H1 (cell line): ENCODE results near the gene CADM2. TPM values are rescaled to one million over a fixed set of nuclear protein-coding genes. Genes with fewer than 3 reads are reported as not detected.

Experiments
- CTCF ChIA-PET: fragments of 300-600 bp; sonication (Branson Sonifier 250); formaldehyde crosslinking; loops from one replicate; lab custom pipeline; 2021; ENCODE audit not compliant: partially characterized antibody; lab: Charles Lee
- POLR2A ChIA-PET: fragments of 300-600 bp; sonication (Branson Sonifier 250); formaldehyde crosslinking; loops from one replicate; lab custom pipeline; 2021; ENCODE audit warnings: inconsistent platforms; ENCODE audit not compliant: partially characterized antibody; lab: Charles Lee
- DNase-seq, 2 experiments: peaks; one replicate each; pipeline versions ENCODE4 v3.0.0 to v3.0.0-alpha.2; 2010 to 2022; ENCODE audit warnings: low spot score in 2 of 2, low read depth in 1 of 2, mixed read lengths in 1 of 2
- FAIRE-seq: peaks from 2 replicates; lab custom pipeline; 2011; peaks lifted over from hg19 to GRCh38; lab: Jason Lieb, UNC
- H2AFZ ChIP-seq: 2 replicates; pipeline ENCODE4 v1.8.1; 2012; ENCODE audit warnings: low read length, inconsistent platforms
- H2AK5ac ChIP-seq: 2 replicates; pipeline ENCODE4 v1.6.1; 2013; ENCODE audit warnings: low read depth, low read length
- H2BK120ac ChIP-seq: replicated peaks from 2 replicates; pipeline ENCODE3; 2013; ENCODE audit warnings: low read depth, low read length, inconsistent platforms
- H2BK12ac ChIP-seq: 2 replicates; pipeline ENCODE4 v1.6.1; 2013; ENCODE audit warnings: low read depth, low read length
- H2BK15ac ChIP-seq: 2 replicates; pipeline ENCODE4 v1.6.1; 2013; ENCODE audit warnings: low read length
- H2BK20ac ChIP-seq: 2 replicates; pipeline ENCODE4 v1.6.1; 2013; ENCODE audit warnings: low read length
- H2BK5ac ChIP-seq: 2 replicates; pipeline ENCODE4 v1.6.1; 2013; ENCODE audit warnings: low read depth, low read length
- H3K14ac ChIP-seq: 2 replicates; pipeline ENCODE4 v1.6.1; 2013; ENCODE audit warnings: inconsistent platforms; ENCODE audit not compliant: insufficient read length
- H3K18ac ChIP-seq: 2 replicates; pipeline ENCODE4 v1.6.1; 2013; ENCODE audit warnings: low read length; ENCODE audit errors: extremely low read depth
- H3K23ac ChIP-seq: 2 replicates; pipeline ENCODE4 v1.6.1; 2013; ENCODE audit warnings: inconsistent platforms; ENCODE audit not compliant: insufficient read length
- H3K23me2 ChIP-seq: 2 replicates; pipeline ENCODE4 v1.6.1; 2013; ENCODE audit warnings: low read depth, low read length
- H3K27ac ChIP-seq: 2 replicates; pipeline ENCODE4 v1.6.1; 2011; ENCODE audit warnings: low read depth, low read length, inconsistent platforms
- H3K27me3 ChIP-seq, 4 experiments: replicated peaks in 1 of 4; 1 replicate in 1 of 4; 2 replicates in 3 of 4; pipeline versions ENCODE4 v1.6.1 to v1.8.1; 2011 to 2013; ENCODE audit warnings: low read length in 3 of 4, mild to moderate bottlenecking in 3 of 4, inconsistent platforms in 2 of 4, mixed read lengths in 2 of 4, moderate library complexity in 1 of 4; ENCODE audit not compliant: control insufficient read depth in 3 of 4, insufficient read depth in 3 of 4; ENCODE audit errors: extremely low read depth in 1 of 4
- H3K36me3 ChIP-seq, 4 experiments: 2 replicates each; pipeline versions ENCODE4 v1.6.1 to v1.8.1; 2011 to 2013; ENCODE audit warnings: mild to moderate bottlenecking in 4 of 4, low read length in 3 of 4, moderate library complexity in 2 of 4, control low read depth in 1 of 4, inconsistent platforms in 1 of 4; ENCODE audit not compliant: insufficient read depth in 4 of 4, control insufficient read depth in 2 of 4
- H3K4ac ChIP-seq: replicated peaks from 2 replicates; pipeline ENCODE3; 2013; ENCODE audit warnings: low read length, low read depth, mixed read lengths, inconsistent platforms; ENCODE audit not compliant: insufficient read length
- H3K4me1 ChIP-seq, 4 experiments: replicated peaks in 1 of 4; 1 replicate in 1 of 4; 2 replicates in 3 of 4; pipeline versions ENCODE4 v1.6.1 to v1.8.1; 2011 to 2013; ENCODE audit warnings: low read length in 3 of 4, inconsistent platforms in 2 of 4, mixed read lengths in 1 of 4; ENCODE audit not compliant: insufficient read depth in 4 of 4, control insufficient read depth in 3 of 4
- H3K4me2 ChIP-seq, 2 experiments: 2 replicates each; pipeline versions ENCODE4 v1.6.1 to v1.8.1; 2011 to 2013; ENCODE audit warnings: low read depth in 2 of 2, low read length in 2 of 2, control low read depth in 1 of 2, inconsistent platforms in 1 of 2, mild to moderate bottlenecking in 1 of 2; ENCODE audit not compliant: insufficient read depth in 1 of 2
- H3K4me3 ChIP-seq, 4 experiments: fragments of 200-600, 300-600 bp in 1 of 4; sonication (generic), shearing (Covaris generic), sonication (Bioruptor Twin) in 1 of 4; 2 replicates each; pipeline versions ENCODE4 v1.5.1 to v1.8.1; 2011 to 2016; ENCODE audit warnings: low read length in 4 of 4, low read depth in 3 of 4, control low read depth in 2 of 4, inconsistent platforms in 2 of 4, mild to moderate bottlenecking in 2 of 4, mixed read lengths in 1 of 4, moderate library complexity in 1 of 4; ENCODE audit not compliant: insufficient read depth in 2 of 4; ENCODE audit errors: extremely low read depth in 1 of 4
- H3K56ac ChIP-seq: replicated peaks from 2 replicates; pipeline ENCODE3; 2013; ENCODE audit warnings: low read depth, mild to moderate bottlenecking, mixed read lengths, low read length, inconsistent platforms; ENCODE audit not compliant: insufficient read length
- H3K79me1 ChIP-seq: 2 replicates; pipeline ENCODE4 v1.6.1; 2013; ENCODE audit warnings: low read depth, low read length, control low read depth
- H3K79me2 ChIP-seq, 2 experiments: 2 replicates each; pipeline versions ENCODE4 v1.6.1 to v1.8.1; 2012 to 2013; ENCODE audit warnings: low read length in 2 of 2, mild to moderate bottlenecking in 2 of 2, inconsistent platforms in 1 of 2; ENCODE audit not compliant: insufficient read depth in 2 of 2, control insufficient read depth in 1 of 2
- H3K9ac ChIP-seq, 4 experiments: replicated peaks in 1 of 4; 1 replicate in 1 of 4; 2 replicates in 3 of 4; pipeline versions ENCODE4 v1.6.1 to v1.8.1; 2011 to 2013; ENCODE audit warnings: low read depth in 3 of 4, low read length in 3 of 4, control low read depth in 2 of 4, mild to moderate bottlenecking in 2 of 4, moderate library complexity in 2 of 4, inconsistent platforms in 1 of 4; ENCODE audit errors: extremely low read depth in 1 of 4
- H3K9me3 ChIP-seq, 2 experiments: 2 replicates each; pipeline versions ENCODE4 v1.6.1 to v1.8.1; 2012 to 2013; ENCODE audit warnings: mild to moderate bottlenecking in 2 of 2, moderate library complexity in 2 of 2, control low read depth in 1 of 2, inconsistent platforms in 1 of 2, low read depth in 1 of 2, low read length in 1 of 2, mixed read lengths in 1 of 2; ENCODE audit not compliant: insufficient read depth in 2 of 2
- H4K20me1 ChIP-seq, 2 experiments: replicated peaks in 1 of 2; 2 replicates each; pipeline versions ENCODE3 to v1.8.1; 2011 to 2013; ENCODE audit warnings: inconsistent platforms in 2 of 2, low read length in 2 of 2, mild to moderate bottlenecking in 1 of 2; ENCODE audit not compliant: insufficient read depth in 2 of 2, control insufficient read depth in 1 of 2
- H4K5ac ChIP-seq: 2 replicates; pipeline ENCODE4 v1.6.1; 2013; ENCODE audit warnings: low read length, low read depth, mixed read lengths, inconsistent platforms; ENCODE audit not compliant: insufficient read length
- H4K8ac ChIP-seq: 2 replicates; pipeline ENCODE4 v1.8.0; 2013; ENCODE audit warnings: mild to moderate bottlenecking, moderate library complexity, low read length, inconsistent platforms; ENCODE audit not compliant: insufficient read depth; ENCODE audit errors: extremely low read depth
- H4K91ac ChIP-seq: replicated peaks from 2 replicates; pipeline ENCODE3; 2013; ENCODE audit warnings: low read length, mixed read lengths, inconsistent platforms; ENCODE audit not compliant: insufficient read length
- CHD1 ChIP-seq: IDR thresholded peaks from 2 replicates; pipeline ENCODE4 v1.6.1; 2012; ENCODE audit warnings: low read depth, low read length, improper control_type of control experiment
- JUND ChIP-seq: IDR thresholded peaks from 2 replicates; pipeline ENCODE4 v1.6.1; 2011; ENCODE audit warnings: mild to moderate bottlenecking, improper control_type of control experiment, low read length
- NANOG ChIP-seq: IDR thresholded peaks from 2 replicates; pipeline ENCODE4 v1.6.1; 2011; ENCODE audit warnings: low read length, low read depth, mild to moderate bottlenecking, inconsistent platforms; ENCODE audit not compliant: insufficient read depth, poor library complexity, severe bottlenecking
- PHF8 ChIP-seq: fragments of 200-600 bp; sonication (generic); conservative IDR thresholded peaks from 2 replicates; pipeline ENCODE4 v1.7.1; 2012; ENCODE audit warnings: low read depth, mild to moderate bottlenecking, inconsistent platforms, low read length, moderate library complexity
- POLR2AphosphoS5 ChIP-seq: IDR thresholded peaks from 2 replicates; pipeline ENCODE4 v1.6.1; 2011; ENCODE audit warnings: low read depth, low read length
- SAP30 ChIP-seq: fragments of 300-600 bp; sonication (generic); IDR thresholded peaks from 2 replicates; pipeline ENCODE4 v1.7.1; 2012; ENCODE audit warnings: low read length, moderate library complexity, mild to moderate bottlenecking, inconsistent platforms; ENCODE audit not compliant: insufficient read depth, insufficient replicate concordance
- SIRT6 ChIP-seq: IDR thresholded peaks from one replicate; pipeline ENCODE4 v1.7.1; 2012; ENCODE audit warnings: low read length, inconsistent platforms
- TCF12 ChIP-seq: IDR thresholded peaks from 2 replicates; pipeline ENCODE4 v1.6.1; 2011; ENCODE audit warnings: low read depth, mild to moderate bottlenecking, low read length
- WGBS, 2 experiments: shearing (Covaris generic) in 1 of 2; methylation state at CpG; one replicate each; pipeline versions ENCODE4 v1.1.6 to v1.1.7; 2013 to 2015; ENCODE audit warnings: low lambda C conversion rate in 2 of 2, mixed read lengths in 2 of 2, inconsistent platforms in 1 of 2, low coverage in 1 of 2, missing lambda C conversion rate in 1 of 2; ENCODE audit not compliant: insufficient replicate concordance in 2 of 2, insufficient coverage in 1 of 2, insufficient read length in 1 of 2; ENCODE audit errors: extremely low coverage in 1 of 2, missing lambda C conversion rate in 1 of 2; 5-methylcytosine and 5-hydroxymethylcytosine counted together
- polyA plus RNA-seq, 7 experiments: library from polyadenylated mRNA; depleted of rRNA in 3 of 7; stranded (reverse) in 5 of 7; unstranded in 2 of 7; fragments of >200 nt in 5 of 7; fragments of 200-250 nt in 2 of 7; gene quantifications; 1 replicate in 5 of 7; 2 replicates in 1 of 7; 4 replicates in 1 of 7; pipeline versions ENCODE4 v1.2.1 to v1.2.3, GENCODE V29; 2011 to 2013; ENCODE audit warnings: missing spikeins in 2 of 7, mixed read lengths in 2 of 7
- total RNA-seq: library from RNA; stranded (reverse); fragmentation: NEBNext Ultra II Directional; extraction: Animal tissue kit (Norgen Biotek cat#: 25700); gene quantifications from 2 replicates; pipeline ENCODE4 v1.2.1, GENCODE V29; 2021

The CADM2 gene
- total and polyA plus RNA-seq, 2 of the 8 experiments (the other 6 are each of a cell fraction or from before 2014, with no cell fraction given): 14.9 to 20.9 TPM

GRCh38 chr3:85594676-85595075 lies 635.9 kb downstream of the CADM2 start:
- no peak for FAIRE-seq
- H2BK20ac ChIP-seq: no peak overlapping the region

More at GRCh38 chr3:85594676-85595075, 635.9 kb downstream of the CADM2 start:
- Histone ChIP-seq H4K8ac (no peak overlapping the region), H3K4me1 (no peaks in the 10 kb centered on the region), H3K27me3 (no peaks in the 10 kb centered on the region), H3K4me3 (no peak overlapping the region), H2AK5ac (no peak overlapping the region), H3K79me2 (no peaks in the 10 kb centered on the region), H2BK120ac (no peak overlapping the region), H3K9me3 (no peaks in the 10 kb centered on the region), H4K91ac (no peak overlapping the region), H2BK12ac (no peak overlapping the region), H3K4ac (no peak overlapping the region), H3K9ac (no peak overlapping the region), H3K23ac (no peak overlapping the region), H3K27ac (no peak overlapping the region), H4K5ac (no peak overlapping the region), H3K79me1 (no peaks in the 10 kb centered on the region), H3K23me2 (no peaks in the 10 kb centered on the region), H3K18ac (no peak overlapping the region), H4K20me1 (no peaks in the 10 kb centered on the region), H2AFZ (no peak overlapping the region), H3K36me3 (no peaks in the 10 kb centered on the region), H2BK5ac (no peak overlapping the region), H3K14ac (no peak overlapping the region), H3K4me2 (no peak overlapping the region), H3K56ac (no peak overlapping the region), H2BK15ac (no peak overlapping the region)
- whole genome bisulfite sequencing, 2 experiments: 78% methylated on average over 1 of the region's 1 CpG; no CpG with 5 or more reads in 1 of the 2 experiments
- ChIA-PET CTCF (no interaction called here), POLR2A (no interaction called here)
- no peak for DNase-seq
- no peak for TF ChIP-seq SIRT6
- no peak for TF ChIP-seq SAP30
- no peak for TF ChIP-seq JUND
- no peak for TF ChIP-seq CHD1
- TF ChIP-seq POLR2AphosphoS5: no peak
- TF ChIP-seq TCF12: no peak
- TF ChIP-seq NANOG: no peak
- no peak for TF ChIP-seq PHF8
